Stimulated activated memory B cell treated with anti-CD40 and anti-IgM and Interleukin-4, amounts not matched to agents 10 μg/mL and 1 μg/mL and 100 μg/mL, for 72 hours (primary cell): ENCODE results near the gene ZNF438.

ENCODE experiments used
- ATAC-seq: fragments of 150-1000 bp; cut with Tn5 transposase; 2 replicates; pipeline ENCODE4 v1.10.0; 2021
- H3K27ac Mint-ChIP-seq: one replicate; pipeline ENCODE4 v1.8.0; 2022; ENCODE audit warnings: mild to moderate bottlenecking, mixed read lengths
- H3K27me3 Mint-ChIP-seq: one replicate; pipeline ENCODE4 v1.8.0; 2022; ENCODE audit warnings: mixed read lengths
- H3K36me3 Mint-ChIP-seq: one replicate; pipeline ENCODE4 v1.8.0; 2022; ENCODE audit warnings: mixed read lengths
- H3K4me1 Mint-ChIP-seq: one replicate; pipeline ENCODE4 v1.8.0; 2022; ENCODE audit warnings: mixed read lengths
- H3K4me3 Mint-ChIP-seq: one replicate; pipeline ENCODE4 v1.8.0; 2022; ENCODE audit warnings: mild to moderate bottlenecking, moderate library complexity, mixed read lengths
- H3K9me3 Mint-ChIP-seq: one replicate; pipeline ENCODE4 v1.8.0; 2022; ENCODE audit warnings: mixed read lengths

The ZNF438 gene

GRCh38 chr10:30825495-30825894, 206.2 kb downstream of the ZNF438 start:
- Mint-ChIP-seq H3K27me3 (peaks cover 10% of the 10 kb centered on the region), H3K27ac (no peak overlapping the region), H3K4me3 (no peak overlapping the region), H3K9me3 (no peaks in the 10 kb centered on the region), H3K36me3 (no peaks in the 10 kb centered on the region), H3K4me1 (no peaks in the 10 kb centered on the region)
- ATAC-seq = no peak

GRCh38 chr10:30825022-30825421, 206.6 kb downstream of the ZNF438 start:
- Mint-ChIP-seq H3K4me1 (no peaks in the 10 kb centered on the region), H3K4me3 (no peak overlapping the region), H3K27me3 (peaks cover 10% of the 10 kb centered on the region), H3K27ac (no peak overlapping the region), H3K36me3 (no peaks in the 10 kb centered on the region), H3K9me3 (no peaks in the 10 kb centered on the region)
- no peak for ATAC-seq

- Mint-ChIP-seq H3K27ac (no peak overlapping the region), H3K4me3 (no peak overlapping the region)
- ATAC-seq = no peak
Measured at GRCh38 chr10:30823651-30824050, 208.0 kb downstream of the ZNF438 start.

GRCh38 chr10:30822693-30823465, 208.8 kb downstream of the ZNF438 start:
- Mint-ChIP-seq H3K27ac (no peak overlapping the region), H3K9me3 (no peaks in the 10 kb centered on the region), H3K4me1 (no peaks in the 10 kb centered on the region), H3K36me3 (no peaks in the 10 kb centered on the region), H3K27me3 (peaks cover 24% of the 10 kb centered on the region), H3K4me3 (no peak overlapping the region)
- ATAC-seq = no peak

More at GRCh38 chr10:30823651-30824050, 208.0 kb downstream of the ZNF438 start:
- Mint-ChIP-seq H3K9me3 (no peaks in the 10 kb centered on the region), H3K4me1 (no peaks in the 10 kb centered on the region), H3K36me3 (no peaks in the 10 kb centered on the region), H3K27me3 (peaks cover 16% of the 10 kb centered on the region)

GRCh38 chr10:30821994-30822692, 209.5 kb downstream of the ZNF438 start:
- H3K36me3 Mint-ChIP-seq = no peaks in the 10 kb centered on the region
- H3K27me3 Mint-ChIP-seq = peaks cover 24% of the 10 kb centered on the region
- ATAC-seq = no peak
- H3K4me1 Mint-ChIP-seq = no peaks in the 10 kb centered on the region
- no peak overlapping the region for H3K4me3 Mint-ChIP-seq
- no peak overlapping the region for H3K27ac Mint-ChIP-seq
- no peaks in the 10 kb centered on the region for H3K9me3 Mint-ChIP-seq

GRCh38 chr10:30821261-30821993, 210.2 kb downstream of the ZNF438 start:
- ATAC-seq = no peak
- H3K27ac Mint-ChIP-seq = no peak overlapping the region
- H3K36me3 Mint-ChIP-seq = no peaks in the 10 kb centered on the region
- H3K9me3 Mint-ChIP-seq = no peaks in the 10 kb centered on the region
- peaks cover 24% of the 10 kb centered on the region for H3K27me3 Mint-ChIP-seq
- no peaks in the 10 kb centered on the region for H3K4me1 Mint-ChIP-seq
- no peak overlapping the region for H3K4me3 Mint-ChIP-seq

- Mint-ChIP-seq H3K27ac (no peak overlapping the region), H3K4me3 (no peak overlapping the region), H3K27me3 (peaks cover 24% of the 10 kb centered on the region), H3K9me3 (no peaks in the 10 kb centered on the region), H3K4me1 (no peaks in the 10 kb centered on the region), H3K36me3 (no peaks in the 10 kb centered on the region)
- ATAC-seq = no peak
Measured at GRCh38 chr10:30820261-30820991, 211.2 kb downstream of the ZNF438 start.

- Mint-ChIP-seq H3K4me3 (no peak overlapping the region), H3K27me3 (peaks cover 24% of the 10 kb centered on the region), H3K4me1 (no peaks in the 10 kb centered on the region), H3K9me3 (no peaks in the 10 kb centered on the region), H3K36me3 (no peaks in the 10 kb centered on the region), H3K27ac (no peak overlapping the region)
- ATAC-seq = no peak
Measured at GRCh38 chr10:30819341-30820181, 212.1 kb downstream of the ZNF438 start.

- Mint-ChIP-seq H3K36me3 (no peaks in the 10 kb centered on the region), H3K4me3 (no peak overlapping the region), H3K9me3 (no peaks in the 10 kb centered on the region), H3K27me3 (peaks cover 24% of the 10 kb centered on the region), H3K27ac (no peak overlapping the region), H3K4me1 (no peaks in the 10 kb centered on the region)
- ATAC-seq = no peak
Measured at GRCh38 chr10:30818854-30819253, 212.8 kb downstream of the ZNF438 start.

GRCh38 chr10:30818010-30818660, 213.5 kb downstream of the ZNF438 start:
- H3K4me1 Mint-ChIP-seq = no peaks in the 10 kb centered on the region
- no peaks in the 10 kb centered on the region for H3K36me3 Mint-ChIP-seq
- H3K27me3 Mint-ChIP-seq = peaks cover 24% of the 10 kb centered on the region
- H3K9me3 Mint-ChIP-seq = no peaks in the 10 kb centered on the region
- H3K4me3 Mint-ChIP-seq = no peak overlapping the region
- no peak for ATAC-seq
- H3K27ac Mint-ChIP-seq = no peak overlapping the region

GRCh38 chr10:30817541-30817940, 214.1 kb downstream of the ZNF438 start:
- H3K27ac Mint-ChIP-seq = no peak overlapping the region
- no peaks in the 10 kb centered on the region for H3K36me3 Mint-ChIP-seq
- no peaks in the 10 kb centered on the region for H3K9me3 Mint-ChIP-seq
- no peaks in the 10 kb centered on the region for H3K4me1 Mint-ChIP-seq
- ATAC-seq = no peak
- peaks cover 24% of the 10 kb centered on the region for H3K27me3 Mint-ChIP-seq
- no peak overlapping the region for H3K4me3 Mint-ChIP-seq

- H3K27me3 Mint-ChIP-seq = peaks cover 28% of the 10 kb centered on the region
- ATAC-seq = no peak
- H3K27ac Mint-ChIP-seq = no peak overlapping the region
- H3K4me1 Mint-ChIP-seq = no peaks in the 10 kb centered on the region
- no peaks in the 10 kb centered on the region for H3K36me3 Mint-ChIP-seq
- no peak overlapping the region for H3K4me3 Mint-ChIP-seq
- no peaks in the 10 kb centered on the region for H3K9me3 Mint-ChIP-seq
Measured at GRCh38 chr10:30816820-30817171, 214.9 kb downstream of the ZNF438 start.

- H3K4me3 Mint-ChIP-seq = no peak overlapping the region
Measured at GRCh38 chr10:30816159-30816819, 215.4 kb downstream of the ZNF438 start.

More at GRCh38 chr10:30816159-30816819, 215.4 kb downstream of the ZNF438 start:
- no peak for ATAC-seq
- H3K9me3 Mint-ChIP-seq = no peaks in the 10 kb centered on the region
- H3K27me3 Mint-ChIP-seq = peaks cover 28% of the 10 kb centered on the region
- no peaks in the 10 kb centered on the region for H3K4me1 Mint-ChIP-seq
- H3K36me3 Mint-ChIP-seq = no peaks in the 10 kb centered on the region
- H3K27ac Mint-ChIP-seq = no peak overlapping the region
